ENCODE data around the gene FLOT2.

Gene FLOT2

DNA sequence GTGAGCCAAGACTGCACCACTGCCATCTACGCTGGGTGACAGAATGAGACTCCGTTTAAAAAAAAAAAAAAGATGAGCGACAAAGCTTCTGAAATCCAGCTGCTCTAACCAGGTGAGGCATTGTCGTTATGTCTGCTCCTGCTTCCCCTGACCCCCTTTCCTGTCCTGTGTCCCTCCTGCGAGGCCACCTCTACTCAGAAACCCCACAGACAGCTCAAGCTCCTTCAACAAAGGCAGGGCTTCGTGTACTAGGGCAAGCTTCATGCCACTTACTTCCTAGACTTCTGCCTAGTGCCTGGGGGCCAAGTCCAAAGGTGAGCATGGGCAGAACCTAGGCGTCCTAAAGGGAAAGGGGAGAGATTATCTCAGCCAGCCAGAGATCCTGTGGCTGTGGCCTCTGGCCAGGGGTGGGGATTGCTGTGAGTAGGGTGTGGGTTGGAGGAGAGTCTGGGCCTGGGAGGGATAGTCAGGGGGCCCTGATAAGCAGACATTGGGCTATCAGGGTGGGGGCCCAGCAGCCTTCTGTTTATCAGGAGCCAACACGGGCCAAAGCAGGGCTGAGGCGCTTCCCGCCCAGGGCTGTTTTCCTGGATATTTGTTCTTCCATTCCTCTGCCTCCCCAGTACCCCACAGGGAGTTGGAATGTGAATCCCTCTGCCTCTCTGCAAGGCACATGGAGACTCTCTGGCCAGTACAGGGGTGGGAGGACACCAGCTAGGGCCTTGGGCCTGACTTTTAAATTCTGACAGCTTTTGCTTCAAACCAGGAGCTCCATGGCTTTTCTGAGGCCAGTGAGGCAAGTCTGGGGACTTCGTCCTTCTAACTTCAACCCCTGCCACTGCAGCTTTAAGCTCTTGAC is 32.3 kb downstream of the FLOT2 start:
- no peak overlapping the region for H3K4me3 ChIP-seq (ENCODE audit: low read depth, low read length)

DNA sequence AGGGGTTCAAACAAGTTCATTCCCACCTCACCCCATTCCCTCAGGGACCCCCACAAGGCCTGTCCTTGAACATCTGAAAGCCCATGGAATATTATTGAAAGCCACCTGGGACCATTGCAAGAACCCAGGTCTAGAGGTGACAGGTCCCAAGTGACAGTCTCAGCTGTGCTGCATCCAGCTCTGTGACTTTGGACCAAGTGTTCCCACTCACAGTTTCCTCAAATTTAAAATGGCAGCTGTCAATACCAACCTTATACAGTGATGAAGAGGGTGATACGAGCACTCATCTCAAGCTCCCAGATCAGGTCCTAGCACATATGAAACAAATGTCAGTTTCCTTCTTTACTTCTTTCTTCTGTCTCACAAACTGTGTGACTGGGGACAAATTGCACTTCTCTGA is 33.6 kb downstream of the FLOT2 start:
- H3K4me3 ChIP-seq (ENCODE audit: low read depth, low read length): no peak overlapping the region
- no peak for DNase-seq (ENCODE audit: low read depth)
- TF ChIP-seq, protein P1, sequence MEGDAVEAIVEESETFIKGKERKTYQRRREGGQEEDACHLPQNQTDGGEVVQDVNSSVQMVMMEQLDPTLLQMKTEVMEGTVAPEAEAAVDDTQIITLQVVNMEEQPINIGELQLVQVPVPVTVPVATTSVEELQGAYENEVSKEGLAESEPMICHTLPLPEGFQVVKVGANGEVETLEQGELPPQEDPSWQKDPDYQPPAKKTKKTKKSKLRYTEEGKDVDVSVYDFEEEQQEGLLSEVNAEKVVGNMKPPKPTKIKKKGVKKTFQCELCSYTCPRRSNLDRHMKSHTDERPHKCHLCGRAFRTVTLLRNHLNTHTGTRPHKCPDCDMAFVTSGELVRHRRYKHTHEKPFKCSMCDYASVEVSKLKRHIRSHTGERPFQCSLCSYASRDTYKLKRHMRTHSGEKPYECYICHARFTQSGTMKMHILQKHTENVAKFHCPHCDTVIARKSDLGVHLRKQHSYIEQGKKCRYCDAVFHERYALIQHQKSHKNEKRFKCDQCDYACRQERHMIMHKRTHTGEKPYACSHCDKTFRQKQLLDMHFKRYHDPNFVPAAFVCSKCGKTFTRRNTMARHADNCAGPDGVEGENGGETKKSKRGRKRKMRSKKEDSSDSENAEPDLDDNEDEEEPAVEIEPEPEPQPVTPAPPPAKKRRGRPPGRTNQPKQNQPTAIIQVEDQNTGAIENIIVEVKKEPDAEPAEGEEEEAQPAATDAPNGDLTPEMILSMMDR (IDR thresholded peaks at IDR 0.05; ENCODE audit: low read depth, low read length, missing control alignments): no peak
- in situ Hi-C loops (cut with HindIII; ENCODE audit: low sequenced_read_pairs): no loop called here

More for the DNA sequence above, 32.3 kb downstream of the FLOT2 start:
- TF ChIP-seq, protein P1 (IDR thresholded peaks at IDR 0.05; ENCODE audit: low read depth, low read length, missing control alignments): no peak
- DNase-seq (ENCODE audit: low read depth): no peak
- in situ Hi-C loops (cut with HindIII; ENCODE audit: low sequenced_read_pairs): loop anchor here (5.0 kb wide), 2 partner anchors 42 to 48 kb away; no protein-coding TSS in a partner anchor

DNA sequence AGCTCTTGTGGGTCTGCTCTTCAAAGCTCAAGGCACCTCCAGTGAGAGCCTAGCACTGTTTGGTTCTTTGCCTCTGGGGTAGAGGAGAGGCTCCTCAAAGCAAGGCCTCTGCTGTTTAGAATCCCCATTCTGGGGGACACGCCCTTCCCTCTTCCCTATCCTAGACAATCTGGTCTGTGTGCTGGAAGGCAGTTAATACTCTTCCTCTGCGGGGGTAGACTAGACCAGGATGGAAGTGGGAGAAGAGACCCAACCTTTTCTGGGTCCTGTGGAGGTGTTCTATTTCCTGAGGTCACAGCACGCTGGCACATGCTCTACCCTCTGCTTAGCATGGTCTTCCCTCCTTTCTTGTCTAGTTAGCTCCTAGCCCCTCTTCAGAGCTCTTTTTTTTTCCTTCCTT is 35.0 kb downstream of the FLOT2 start:
- in situ Hi-C loops (cut with HindIII; ENCODE audit: low sequenced_read_pairs): no loop called here

DNA sequence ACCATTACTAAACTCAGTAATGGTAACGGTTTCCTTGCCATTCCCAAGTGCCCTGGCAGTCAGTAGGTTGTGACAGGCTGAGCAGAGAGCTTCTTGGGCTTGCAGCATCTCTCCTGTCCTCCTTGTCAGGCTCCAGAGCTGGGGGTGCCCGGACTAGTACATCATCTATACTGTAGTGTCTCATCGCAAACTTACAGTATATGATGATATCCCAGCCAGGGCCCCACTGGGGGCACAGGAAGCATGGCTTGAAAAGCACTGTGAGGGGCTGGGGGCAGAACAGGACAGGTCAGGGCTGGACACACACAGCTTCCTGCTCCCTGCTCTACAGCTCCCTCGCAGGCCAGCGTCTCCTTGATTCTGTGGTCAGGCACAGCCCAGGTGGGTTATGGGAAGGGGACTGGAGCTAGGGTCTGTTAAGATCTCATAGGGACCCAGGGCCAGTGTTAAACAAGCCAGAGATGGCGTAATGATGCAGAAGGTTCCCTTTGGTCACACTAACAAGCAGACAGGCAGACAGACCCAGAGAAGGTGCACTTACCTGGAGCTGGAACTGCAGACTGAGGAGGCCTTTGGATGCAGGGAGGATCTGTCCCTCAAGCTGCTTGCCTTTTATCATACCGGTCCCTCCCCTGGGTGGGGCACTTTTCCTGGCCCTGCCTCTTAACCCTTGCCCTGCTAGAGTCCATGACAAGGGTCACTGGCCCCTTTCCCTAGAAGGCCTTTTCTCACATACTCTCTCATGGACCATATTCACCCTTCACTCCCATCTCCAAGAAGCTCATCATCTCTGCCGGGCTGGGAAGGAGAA is 35.9 kb downstream of the FLOT2 start:
- H3K4me3 ChIP-seq (ENCODE audit: low read depth, low read length): no peak overlapping the region
- TF ChIP-seq, protein P1 (IDR thresholded peaks at IDR 0.05; ENCODE audit: low read depth, low read length, missing control alignments): no peak
- in situ Hi-C loops (cut with HindIII; ENCODE audit: low sequenced_read_pairs): no loop called here
- no peak for DNase-seq (ENCODE audit: low read depth)

More for the DNA sequence above, 35.0 kb downstream of the FLOT2 start:
- DNase-seq (ENCODE audit: low read depth): no peak
- TF ChIP-seq, protein P1 (IDR thresholded peaks at IDR 0.05; ENCODE audit: low read depth, low read length, missing control alignments): no peak
- no peak overlapping the region for H3K4me3 ChIP-seq (ENCODE audit: low read depth, low read length)

DNA sequence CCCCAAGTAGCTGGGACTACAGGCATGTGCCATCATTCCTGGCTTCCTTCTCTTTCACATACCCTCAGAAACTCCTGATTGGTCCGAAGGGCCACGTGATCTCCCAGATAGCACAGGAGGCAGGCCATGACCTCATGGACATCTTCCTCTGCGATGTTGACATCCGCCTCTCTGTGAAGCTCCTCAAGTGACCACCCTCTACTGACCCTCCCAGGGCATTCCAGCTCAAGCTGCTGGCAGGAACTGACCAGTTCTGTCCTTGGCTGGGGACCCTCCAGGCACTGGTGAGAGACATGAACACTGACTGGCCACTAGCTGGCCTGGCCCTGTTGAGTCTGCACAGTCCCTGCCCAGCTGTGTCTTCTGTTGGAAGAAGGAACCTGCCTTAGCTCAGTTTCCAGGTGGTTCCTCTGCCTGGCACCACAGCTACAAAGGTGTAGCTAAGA is 37.1 kb downstream of the FLOT2 start:
- H3K4me3 ChIP-seq (ENCODE audit: low read depth, low read length): no peak overlapping the region
- no peak for DNase-seq (ENCODE audit: low read depth)
- in situ Hi-C loops (cut with HindIII; ENCODE audit: low sequenced_read_pairs): no loop called here
- TF ChIP-seq, protein P1 (IDR thresholded peaks at IDR 0.05; ENCODE audit: low read depth, low read length, missing control alignments): no peak

DNA sequence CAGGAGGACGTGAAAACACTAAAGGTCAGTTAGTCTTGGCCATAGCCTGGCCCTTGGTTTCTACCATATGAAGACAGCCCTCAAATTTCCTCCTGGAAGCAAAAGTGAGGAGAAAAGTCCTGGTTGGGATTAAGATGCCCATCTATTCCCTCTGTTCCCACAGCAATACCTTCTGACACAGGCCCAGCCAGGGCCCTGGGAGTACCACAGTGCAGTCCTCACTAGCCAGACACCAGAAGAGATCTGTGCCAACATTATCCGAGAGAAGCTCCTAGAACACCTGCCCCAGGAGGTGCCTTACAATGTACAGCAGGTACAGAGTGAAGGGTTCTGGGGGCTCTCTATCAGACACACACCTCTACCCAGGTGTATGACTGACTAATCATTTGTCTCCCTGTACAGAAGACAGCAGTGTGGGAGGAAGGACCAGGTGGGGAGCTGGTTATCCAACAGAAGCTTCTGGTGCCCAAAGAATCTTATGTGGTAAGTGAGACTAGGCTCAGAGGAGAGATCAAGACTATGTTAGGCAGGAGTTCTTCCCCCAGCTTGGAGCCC is 38.7 kb downstream of the FLOT2 start:
- TF ChIP-seq, protein P1 (IDR thresholded peaks at IDR 0.05; ENCODE audit: low read depth, low read length, missing control alignments): no peak
- no peak overlapping the region for H3K4me3 ChIP-seq (ENCODE audit: low read depth, low read length)
- DNase-seq (ENCODE audit: low read depth): no peak
- in situ Hi-C loops (cut with HindIII; ENCODE audit: low sequenced_read_pairs): no loop called here

All from astrocyte of the cerebellum (primary cell).